H9 (cell line): Measurements from ENCODE around the gene TMEM181. TPM values are rescaled to one million over a fixed set of nuclear protein-coding genes. Genes with fewer than 3 reads are reported as not detected.

Experiments used
- DNase-seq: peaks from one replicate; pipeline ENCODE4 v3.0.0-alpha.2; 2017
- H2AFZ ChIP-seq: one replicate; pipeline ENCODE4 v1.6.1; 2013; ENCODE audit warnings: mild to moderate bottlenecking, low read length, control low read depth, moderate library complexity
- H2AK5ac ChIP-seq: 2 replicates; pipeline ENCODE4 v1.6.1; 2013; ENCODE audit warnings: low read length, control low read depth, mixed read lengths; ENCODE audit not compliant: insufficient read length
- H2BK120ac ChIP-seq: one replicate; pipeline ENCODE4 v1.6.1; 2013; ENCODE audit warnings: low read depth, mild to moderate bottlenecking, low read length, control low read depth, inconsistent platforms; ENCODE audit not compliant: poor library complexity, severe bottlenecking
- H2BK12ac ChIP-seq: 2 replicates; pipeline ENCODE4 v1.6.1; 2013; ENCODE audit warnings: low read length, control low read depth, mixed read lengths, low read depth; ENCODE audit not compliant: insufficient read length
- H2BK15ac ChIP-seq: 2 replicates; pipeline ENCODE4 v1.6.1; 2013; ENCODE audit warnings: low read depth, low read length, control low read depth
- H2BK20ac ChIP-seq: one replicate; pipeline ENCODE4 v1.6.1; 2013; ENCODE audit warnings: low read depth, mild to moderate bottlenecking, low read length, control low read depth, inconsistent platforms; ENCODE audit not compliant: poor library complexity, severe bottlenecking
- H2BK5ac ChIP-seq: 2 replicates; pipeline ENCODE4 v1.6.1; 2013; ENCODE audit warnings: low read length, control low read depth, mixed read lengths; ENCODE audit not compliant: insufficient read length
- H3K14ac ChIP-seq: 2 replicates; pipeline ENCODE4 v1.6.1; 2013; ENCODE audit warnings: low read length, control low read depth; ENCODE audit not compliant: insufficient read depth
- H3K18ac ChIP-seq: 2 replicates; pipeline ENCODE4 v1.6.1; 2013; ENCODE audit warnings: low read depth, mild to moderate bottlenecking, mixed read lengths, low read length, control low read depth; ENCODE audit not compliant: insufficient read length
- H3K23ac ChIP-seq: 2 replicates; pipeline ENCODE4 v1.6.1; 2013; ENCODE audit warnings: low read length, control low read depth, mixed read lengths, low read depth; ENCODE audit not compliant: insufficient read length
- H3K23me2 ChIP-seq: 2 replicates; pipeline ENCODE4 v1.6.1; 2013; ENCODE audit warnings: low read depth, mild to moderate bottlenecking, mixed read lengths, low read length, control low read depth; ENCODE audit not compliant: insufficient read length, poor library complexity, severe bottlenecking
- H3K27ac ChIP-seq: 2 replicates; pipeline ENCODE4 v1.5.1; 2013; ENCODE audit warnings: low read length, control low read depth, mixed read lengths, low read depth; ENCODE audit not compliant: insufficient read length
- H3K27me3 ChIP-seq: 2 replicates; pipeline ENCODE4 v1.6.1; 2013; ENCODE audit warnings: low read length, control low read depth, inconsistent platforms; ENCODE audit not compliant: insufficient read depth
- H3K4ac ChIP-seq: 2 replicates; pipeline ENCODE4 v1.6.1; 2013; ENCODE audit warnings: low read depth, mild to moderate bottlenecking, control low read depth, inconsistent platforms, low read length, moderate library complexity
- H3K4me1 ChIP-seq: 2 replicates; pipeline ENCODE4 v1.6.1; 2013; ENCODE audit warnings: low read length, control low read depth, inconsistent platforms; ENCODE audit not compliant: insufficient read depth
- H3K4me2 ChIP-seq: 2 replicates; pipeline ENCODE4 v1.6.1; 2013; ENCODE audit warnings: low read length, control low read depth, mixed read lengths; ENCODE audit not compliant: insufficient read length, insufficient read depth
- H3K56ac ChIP-seq: 2 replicates; pipeline ENCODE4 v1.6.1; 2013; ENCODE audit warnings: low read depth, mild to moderate bottlenecking, mixed read lengths, low read length, control low read depth; ENCODE audit not compliant: insufficient read length
- H3K79me1 ChIP-seq: 2 replicates; pipeline ENCODE4 v1.6.1; 2013; ENCODE audit warnings: low read depth, mild to moderate bottlenecking, moderate library complexity, low read length, control low read depth, inconsistent platforms; ENCODE audit not compliant: insufficient read depth, poor library complexity, severe bottlenecking
- H3K79me2 ChIP-seq: 2 replicates; pipeline ENCODE4 v1.6.1; 2013; ENCODE audit warnings: low read length, control low read depth, inconsistent platforms; ENCODE audit not compliant: insufficient read depth
- H3K9ac ChIP-seq: 2 replicates; pipeline ENCODE4 v1.6.1; 2013; ENCODE audit warnings: low read length, control low read depth, mixed read lengths; ENCODE audit not compliant: insufficient read length; ENCODE audit errors: extremely low read depth
- H3K9me3 ChIP-seq: one replicate; pipeline ENCODE4 v1.6.1; 2013; ENCODE audit warnings: low read depth, low read length, inconsistent platforms; ENCODE audit not compliant: control insufficient read depth
- H3T11ph ChIP-seq: one replicate; pipeline ENCODE4 v1.6.1; 2013; ENCODE audit warnings: mild to moderate bottlenecking, low read length, control low read depth, inconsistent platforms
- H4K20me1 ChIP-seq: one replicate; pipeline ENCODE4 v1.6.1; 2013; ENCODE audit not compliant: control insufficient read depth, insufficient read length, insufficient read depth
- H4K5ac ChIP-seq: 2 replicates; pipeline ENCODE4 v1.6.1; 2013; ENCODE audit warnings: low read depth, mild to moderate bottlenecking, mixed read lengths, low read length, control low read depth; ENCODE audit not compliant: insufficient read length
- H4K8ac ChIP-seq: replicated peaks from 2 replicates; pipeline ENCODE4 v1.6.1; 2013; ENCODE audit warnings: low read length, control low read depth, mixed read lengths, low read depth; ENCODE audit not compliant: insufficient read length
- H4K91ac ChIP-seq: 2 replicates; pipeline ENCODE4 v1.6.1; 2013; ENCODE audit warnings: low read depth, mild to moderate bottlenecking, moderate library complexity, mixed read lengths, low read length, control low read depth; ENCODE audit not compliant: insufficient read length
- H3K27ac Mint-ChIP-seq, 3 experiments: 2 replicates in 2 of 3; 3 replicates in 1 of 3; pipeline ENCODE4 v1.8.0; 2020 to 2021; ENCODE audit warnings: mixed read lengths in 3 of 3, mild to moderate bottlenecking in 1 of 3, moderate library complexity in 1 of 3
- H3K27me3 Mint-ChIP-seq: 2 replicates; pipeline ENCODE4 v1.8.0; 2021; ENCODE audit warnings: low read depth, mild to moderate bottlenecking, moderate library complexity, mixed read lengths
- H3K36me3 Mint-ChIP-seq, 3 experiments: 2 replicates in 2 of 3; 3 replicates in 1 of 3; pipeline ENCODE4 v1.8.0; 2020 to 2021; ENCODE audit warnings: low read depth in 3 of 3, mixed read lengths in 3 of 3; ENCODE audit not compliant: insufficient read depth in 1 of 3
- H3K4me1 Mint-ChIP-seq, 2 experiments: 2 replicates each; pipeline ENCODE4 v1.8.0; 2020; ENCODE audit warnings: mixed read lengths in 2 of 2
- H3K4me3 Mint-ChIP-seq, 2 experiments: 2 replicates in 1 of 2; 3 replicates in 1 of 2; pipeline ENCODE4 v1.8.0; 2020 to 2021; ENCODE audit warnings: mild to moderate bottlenecking in 2 of 2, mixed read lengths in 2 of 2, moderate library complexity in 1 of 2
- H3K9me3 Mint-ChIP-seq, 2 experiments: 2 replicates in 1 of 2; 3 replicates in 1 of 2; pipeline ENCODE4 v1.8.0; 2020; ENCODE audit warnings: mild to moderate bottlenecking in 2 of 2, mixed read lengths in 2 of 2, moderate library complexity in 1 of 2
- WGBS: extraction: QIAGEN DNeasy Blood & Tissue Kit; methylation state at CpG from one replicate; pipeline ENCODE4 v1.1.7; 2013; ENCODE audit warnings: missing lambda C conversion rate, low lambda C conversion rate, mixed read lengths; ENCODE audit not compliant: insufficient read length; ENCODE audit errors: extremely low coverage; 5-methylcytosine and 5-hydroxymethylcytosine counted together
- total RNA-seq: library from RNA; stranded (reverse); gene quantifications from 2 replicates; pipeline ENCODE4 v1.2.1, GENCODE V29; 2021
- TF ChIP-seq, protein P1 (sequence below): fragments of 200-600 bp; sonication (generic); conservative IDR thresholded peaks from 3 replicates; pipeline ENCODE4 v1.8.0; 2021; ENCODE audit warnings: antibody characterized with exemption, mild to moderate bottlenecking

TMEM181 gene
- total RNA-seq, 1 experiment from 2014 or later: 24.4 TPM

DNA sequence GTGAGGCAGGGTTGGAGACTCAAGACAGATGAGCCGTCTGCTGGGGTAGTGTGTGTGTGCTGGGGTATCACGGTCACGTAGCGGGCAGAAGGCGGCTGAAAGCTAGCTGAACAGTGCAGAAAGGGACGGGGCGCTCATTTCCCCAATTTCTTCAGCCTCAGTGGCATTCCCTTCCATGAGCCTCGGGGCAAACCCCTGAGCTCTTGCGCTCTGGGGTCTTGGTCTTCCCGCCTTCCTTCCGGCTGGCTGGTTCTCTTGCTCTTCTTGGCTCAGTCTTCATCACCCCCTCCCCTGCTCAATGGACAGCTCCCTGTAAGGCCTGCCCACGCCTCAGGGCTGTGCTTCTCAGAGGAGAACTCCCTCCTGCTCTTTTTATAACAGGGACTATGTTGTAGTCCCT, 15.5 kb upstream of the TMEM181 start:
- no peak overlapping the region for H2BK20ac ChIP-seq
- H3K23ac ChIP-seq: no peak overlapping the region
- H3K27me3 Mint-ChIP-seq: no peaks in the 10 kb centered on the region
- H3K27ac ChIP-seq: no peak overlapping the region
- peak; percentile 28 for DNase-seq
- no peak overlapping the region for H2BK12ac ChIP-seq
- H3T11ph ChIP-seq: no peak overlapping the region
- no peaks in the 10 kb centered on the region for H3K27me3 ChIP-seq
- H3K9me3 Mint-ChIP-seq: no peaks in the 10 kb centered on the region
- no peak overlapping the region for H3K4me2 ChIP-seq
- peaks cover 2% of the 10 kb centered on the region; the same call in 1 of the 2 replicates for H3K4me1 ChIP-seq
- H2BK120ac ChIP-seq: no peak overlapping the region
- H2BK15ac ChIP-seq: no peak overlapping the region
- H3K4me1 Mint-ChIP-seq: peaks cover 17 to 19% of the 10 kb centered on the region in 2 experiments
- H3K36me3 Mint-ChIP-seq: peaks cover 0 to 18% (median 3%) of the 10 kb centered on the region in 3 experiments; a peak in 4 of 7 replicates
- H3K14ac ChIP-seq: no peak overlapping the region; the same call in 1 of the 2 replicates
- no peak overlapping the region for H4K8ac ChIP-seq
- H3K9me3 ChIP-seq: no peaks in the 10 kb centered on the region
- H3K27ac Mint-ChIP-seq: peak overlapping the region; percentile 34 to 92 (median 65); a peak in 4 of 7 replicates
- no peak overlapping the region for H2AFZ ChIP-seq
- no peak overlapping the region for H2AK5ac ChIP-seq
- H4K91ac ChIP-seq: no peak overlapping the region
- H3K4me3 Mint-ChIP-seq: no peak overlapping the region
- no peak overlapping the region for H3K18ac ChIP-seq
- no peaks in the 10 kb centered on the region for H4K20me1 ChIP-seq
- no peak overlapping the region for H2BK5ac ChIP-seq
- H3K9ac ChIP-seq: no peak overlapping the region
- no peak overlapping the region for H4K5ac ChIP-seq
- TF ChIP-seq, protein P1, sequence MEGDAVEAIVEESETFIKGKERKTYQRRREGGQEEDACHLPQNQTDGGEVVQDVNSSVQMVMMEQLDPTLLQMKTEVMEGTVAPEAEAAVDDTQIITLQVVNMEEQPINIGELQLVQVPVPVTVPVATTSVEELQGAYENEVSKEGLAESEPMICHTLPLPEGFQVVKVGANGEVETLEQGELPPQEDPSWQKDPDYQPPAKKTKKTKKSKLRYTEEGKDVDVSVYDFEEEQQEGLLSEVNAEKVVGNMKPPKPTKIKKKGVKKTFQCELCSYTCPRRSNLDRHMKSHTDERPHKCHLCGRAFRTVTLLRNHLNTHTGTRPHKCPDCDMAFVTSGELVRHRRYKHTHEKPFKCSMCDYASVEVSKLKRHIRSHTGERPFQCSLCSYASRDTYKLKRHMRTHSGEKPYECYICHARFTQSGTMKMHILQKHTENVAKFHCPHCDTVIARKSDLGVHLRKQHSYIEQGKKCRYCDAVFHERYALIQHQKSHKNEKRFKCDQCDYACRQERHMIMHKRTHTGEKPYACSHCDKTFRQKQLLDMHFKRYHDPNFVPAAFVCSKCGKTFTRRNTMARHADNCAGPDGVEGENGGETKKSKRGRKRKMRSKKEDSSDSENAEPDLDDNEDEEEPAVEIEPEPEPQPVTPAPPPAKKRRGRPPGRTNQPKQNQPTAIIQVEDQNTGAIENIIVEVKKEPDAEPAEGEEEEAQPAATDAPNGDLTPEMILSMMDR: no peak
- no peak overlapping the region for H3K56ac ChIP-seq
- no peak overlapping the region for H3K4ac ChIP-seq
- WGBS: no CpG with 5 or more reads among the region's 12 CpGs
- H3K79me1 ChIP-seq: no peaks in the 10 kb centered on the region
- H3K23me2 ChIP-seq: no peaks in the 10 kb centered on the region
- H3K79me2 ChIP-seq: no peaks in the 10 kb centered on the region; the same call in 1 of the 2 replicates
